Mesenteric fat pad (tissue), 1 donor: Measurements from ENCODE around the gene ZSCAN5B. TPM values are rescaled to one million over a fixed set of nuclear protein-coding genes. Genes with fewer than 3 reads are reported as not detected.
"Not testable (repeated sequence)": the region's sequence is repeated elsewhere in the genome, so short reads cannot be mapped to it uniquely, and the experiment has no call there.

Experiments used
- DNase-seq: peaks from one replicate; pipeline ENCODE4 v3.0.0-alpha.2; 2020; ENCODE audit warnings: low spot score
- total RNA-seq: library from RNA; stranded (reverse); fragmentation: NEBNext Ultra II Directional; extraction: Animal tissue kit (Norgen Biotek cat#: 25700); gene quantifications from one replicate; pipeline ENCODE4 v1.2.1, GENCODE V29; 2021
- donor health status: DM: yes; HTN: yes; CAD: no.

ZSCAN5B gene
- total RNA-seq, 1 donor from 2014 or later = not detected

- not testable (repeated sequence) for DNase-seq
Observed at GRCh38 chr19:56176310-56176709, 21.3 kb downstream of the ZSCAN5B start.

DNA sequence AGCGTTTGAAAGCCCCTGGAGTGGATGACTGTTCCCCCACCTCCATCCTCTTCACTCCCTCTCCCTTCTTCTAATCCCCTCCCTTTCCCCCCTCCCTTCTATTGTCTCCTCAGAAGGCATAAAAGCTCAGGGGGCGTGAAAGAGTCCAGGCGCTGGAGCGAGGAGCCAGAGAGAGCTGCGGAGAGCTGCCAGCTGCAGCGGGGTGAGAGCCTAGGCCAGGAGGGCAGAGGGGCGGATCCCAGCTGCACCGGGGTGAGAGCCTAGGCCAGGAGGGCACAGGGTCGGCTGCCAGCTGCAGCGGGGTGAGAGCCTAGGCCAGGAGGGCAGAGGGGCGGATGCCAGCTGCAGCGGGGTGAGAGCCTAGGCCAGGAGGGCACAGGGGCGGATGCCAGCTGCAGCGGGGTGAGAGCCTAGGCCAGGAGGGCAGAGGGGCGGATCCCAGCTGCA is 21.7 kb downstream of the ZSCAN5B start, which contains the start of gene GALP:
TSS of gene GALP (plus strand) at position 148 of the 447 bp plus-strand sequence. CDS start 1,101 bp downstream, outside the sequence.
- not testable (repeated sequence) for DNase-seq

GRCh38 chr19:56174550-56174949 is 23.0 kb downstream of the ZSCAN5B start:
- no peak for DNase-seq

GRCh38 chr19:56174086-56174485 is 23.5 kb downstream of the ZSCAN5B start:
- no peak for DNase-seq

- no peak for DNase-seq
Observed at GRCh38 chr19:56170261-56170660, 27.3 kb downstream of the ZSCAN5B start.

GRCh38 chr19:56167064-56167578 is 30.5 kb downstream of the ZSCAN5B start:
- no peak for DNase-seq

- DNase-seq = no peak
Observed at GRCh38 chr19:56163097-56163496, 34.5 kb downstream of the ZSCAN5B start.

- DNase-seq = no peak
Observed at GRCh38 chr19:56162258-56162657, 35.3 kb downstream of the ZSCAN5B start.

GRCh38 chr19:56161534-56161933 is 36.0 kb downstream of the ZSCAN5B start:
- no peak for DNase-seq

GRCh38 chr19:56159622-56160271 is 37.8 kb downstream of the ZSCAN5B start:
- no peak for DNase-seq

- DNase-seq = no peak
Observed at GRCh38 chr19:56159009-56159559, 38.5 kb downstream of the ZSCAN5B start.

GRCh38 chr19:56158170-56158757 is 39.3 kb downstream of the ZSCAN5B start:
- DNase-seq = no peak

DNA sequence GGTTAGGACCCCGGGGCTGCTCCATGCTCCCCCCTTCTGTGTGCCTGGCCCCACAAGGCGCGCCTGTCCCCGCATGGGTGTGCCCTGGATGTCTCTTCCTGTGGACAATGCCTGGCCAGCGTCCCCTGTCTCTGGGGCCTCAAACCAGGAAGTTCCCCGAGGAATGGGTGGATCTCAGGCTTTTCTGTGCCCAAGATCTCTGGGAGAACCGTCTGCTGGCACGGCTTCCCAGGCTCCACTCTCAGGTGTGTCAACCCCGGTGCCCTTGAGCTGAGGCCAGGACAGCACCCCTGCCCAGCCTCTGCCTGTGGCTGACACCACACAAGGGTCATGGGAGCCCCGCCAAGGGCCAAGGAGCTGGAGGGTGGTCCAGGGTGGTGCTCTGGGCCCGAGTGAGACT is 40.8 kb downstream of the ZSCAN5B start:
- DNase-seq = no peak

DNA sequence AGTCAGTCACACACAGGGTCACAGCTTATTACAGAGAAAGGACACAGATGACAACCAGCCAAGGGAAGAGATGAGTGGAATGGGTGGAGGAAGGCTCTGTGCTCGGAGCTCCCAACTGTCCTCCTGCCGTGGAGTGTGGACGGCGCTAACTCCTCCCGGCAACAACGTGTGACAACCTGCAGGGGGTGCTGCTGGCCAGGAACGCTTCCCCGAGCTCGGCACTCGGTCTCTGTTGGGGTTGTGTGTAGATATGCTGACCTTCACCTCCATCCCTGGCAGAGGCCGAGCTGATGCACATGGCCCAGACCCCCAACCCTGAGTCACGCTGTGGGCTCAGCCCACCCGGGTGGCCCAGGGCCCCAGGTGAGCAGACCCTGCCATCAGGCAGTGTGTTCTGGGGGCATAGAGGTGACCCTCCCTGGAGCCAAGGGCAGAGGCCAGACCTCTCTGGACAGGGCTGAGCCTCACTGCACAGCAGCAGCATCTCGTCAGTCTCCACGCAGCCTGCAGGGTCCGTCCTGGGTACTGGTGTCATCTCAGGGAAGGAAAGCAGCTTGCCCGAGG is 42.4 kb downstream of the ZSCAN5B start:
- no peak for DNase-seq

DNA sequence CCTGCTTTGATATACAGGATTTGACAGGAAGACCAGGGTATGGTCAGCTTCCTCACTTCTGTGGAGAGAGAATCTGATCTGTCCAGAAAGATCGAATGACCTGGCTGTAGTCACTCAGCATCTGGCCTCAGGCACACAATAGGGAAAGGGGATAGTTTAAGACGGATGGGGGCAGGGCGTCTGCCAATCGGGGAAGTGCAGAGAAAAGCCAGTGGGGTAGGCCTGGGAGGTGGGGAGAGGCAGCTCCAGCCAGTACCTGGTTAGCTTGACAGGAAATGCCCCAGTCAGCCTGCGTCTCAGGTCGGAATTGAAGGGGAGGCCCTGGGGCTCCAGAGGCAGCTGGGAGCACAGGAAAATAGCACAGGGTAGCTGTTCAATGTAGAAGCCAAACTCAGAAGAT is 44.1 kb downstream of the ZSCAN5B start:
- no peak for DNase-seq

GRCh38 chr19:56152644-56153043 is 44.9 kb downstream of the ZSCAN5B start:
- no peak for DNase-seq

- DNase-seq = no peak
Observed at GRCh38 chr19:56150358-56150757, 47.2 kb downstream of the ZSCAN5B start.

GRCh38 chr19:56149656-56150038 is 47.9 kb downstream of the ZSCAN5B start:
- no peak for DNase-seq

DNA sequence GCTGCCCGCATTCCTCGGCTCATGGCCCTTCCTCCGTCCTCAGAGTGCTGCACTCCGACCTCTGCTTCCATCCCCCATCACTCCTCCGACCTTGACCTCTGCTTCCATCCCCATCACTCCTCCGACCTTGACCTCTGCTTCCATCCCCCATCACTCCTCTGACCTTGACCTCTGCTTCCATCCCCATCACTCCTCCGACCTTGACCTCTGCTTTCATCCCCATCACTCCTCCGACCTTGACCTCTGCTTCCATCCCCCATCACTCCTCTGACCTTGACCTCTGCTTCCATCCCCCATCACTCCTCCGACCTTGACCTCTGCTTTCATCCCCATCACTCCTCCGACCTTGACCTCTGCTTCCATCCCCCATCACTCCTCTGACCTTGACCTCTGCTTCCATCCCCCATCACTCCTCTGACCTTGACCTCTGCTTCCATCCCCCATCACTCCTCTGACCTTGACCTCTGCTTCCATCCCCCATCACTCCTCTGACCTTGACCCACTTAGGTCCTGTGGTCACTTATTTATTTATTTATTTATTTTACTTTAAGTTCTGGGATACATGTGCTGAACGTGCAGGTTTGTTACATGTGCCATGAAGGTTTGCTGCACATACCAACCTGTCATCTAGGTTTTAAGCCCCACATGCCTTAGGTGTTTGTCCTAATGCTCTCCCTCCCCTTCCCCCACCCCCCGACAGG is 48.5 kb downstream of the ZSCAN5B start:
- DNase-seq = not testable (repeated sequence)

- DNase-seq = no peak
Observed at GRCh38 chr19:56148096-56148495, 49.5 kb downstream of the ZSCAN5B start.

- no peak for DNase-seq
Observed at GRCh38 chr19:56147307-56147706, 50.3 kb downstream of the ZSCAN5B start.
